Caki2 (cell line): ENCODE measurements around the gene IL36RN. TPM values are rescaled to one million over a fixed set of nuclear protein-coding genes. Genes with fewer than 3 reads are reported as not detected.

Experiments used
- DNase-seq: peaks from one replicate; pipeline ENCODE4 v3.0.0-alpha.2; 2015; ENCODE audit warnings: low read depth
- in situ Hi-C: cut with HindIII; loops from 2 replicates; pipeline ENCODE4 v1.10.0; 2016; ENCODE audit warnings: low sequenced_read_pairs, low pct_unique_long_range_greater_than_20kb, mixed read lengths
- total RNA-seq: library from RNA; depleted of rRNA; stranded (reverse); fragments of >200 nt; shearing (Covaris generic); gene quantifications from 2 replicates; pipeline ENCODE4 v1.2.3, GENCODE V29; 2014; ENCODE audit warnings: low replicate concordance

IL36RN gene
- total RNA-seq, 1 experiment from 2014 or later: not detected

- no peak for DNase-seq
- in situ Hi-C loops: no loop called here
Observed at GRCh38 chr2:113039158-113039557, 19.8 kb upstream of the IL36RN start.

- in situ Hi-C loops: no loop called here
- DNase-seq: no peak
Observed at GRCh38 chr2:113039719-113040118, 19.3 kb upstream of the IL36RN start.

- in situ Hi-C loops: no loop called here
- DNase-seq: no peak
Observed at GRCh38 chr2:113041871-113042270, 17.1 kb upstream of the IL36RN start.

- no peak for DNase-seq
- in situ Hi-C loops: no loop called here
Observed at GRCh38 chr2:113046465-113046864, 12.5 kb upstream of the IL36RN start.

- in situ Hi-C loops: no loop called here
- DNase-seq: no peak
Observed at GRCh38 chr2:113050921-113051895, 7.8 kb upstream of the IL36RN start.

GRCh38 chr2:113052396-113052917 lies 6.5 kb upstream of the IL36RN start, which contains the start of gene IL36B:
TSS of gene IL36B (minus strand) at chr2:113052867.
- in situ Hi-C loops: no loop called here
- no peak for DNase-seq

- no peak for DNase-seq
- in situ Hi-C loops: no loop called here
Observed at GRCh38 chr2:113053666-113054065, 5.3 kb upstream of the IL36RN start.

- DNase-seq: peak; percentile 23
- in situ Hi-C loops: no loop called here
Observed at GRCh38 chr2:113054066-113054465, 4.9 kb upstream of the IL36RN start.

GRCh38 chr2:113056521-113056920 lies 2.5 kb upstream of the IL36RN start:
- in situ Hi-C loops: no loop called here
- peak; percentile 25 for DNase-seq

GRCh38 chr2:113057117-113057516 lies 1.9 kb upstream of the IL36RN start:
- in situ Hi-C loops: no loop called here
- no peak for DNase-seq

GRCh38 chr2:113058411-113058994 lies 495 bp upstream of the IL36RN start:
- in situ Hi-C loops: no loop called here
- DNase-seq: no peak

GRCh38 chr2:113060396-113060795 lies 1.4 kb downstream of the IL36RN start:
- DNase-seq: no peak

GRCh38 chr2:113060796-113061195 lies 1.8 kb downstream of the IL36RN start:
- DNase-seq: no peak
- in situ Hi-C loops: no loop called here

More at GRCh38 chr2:113060396-113060795, 1.4 kb downstream of the IL36RN start:
- in situ Hi-C loops: no loop called here

GRCh38 chr2:113061241-113061640 lies 2.2 kb downstream of the IL36RN start:
- DNase-seq: no peak
- in situ Hi-C loops: no loop called here

GRCh38 chr2:113061896-113062770 lies 3.1 kb downstream of the IL36RN start:
- in situ Hi-C loops: no loop called here
- DNase-seq: no peak

- no peak for DNase-seq
- in situ Hi-C loops: no loop called here
Observed at GRCh38 chr2:113064281-113064680, 5.3 kb downstream of the IL36RN start.

GRCh38 chr2:113064898-113065297 lies 5.9 kb downstream of the IL36RN start:
- DNase-seq: no peak
- in situ Hi-C loops: no loop called here

- in situ Hi-C loops: no loop called here
- DNase-seq: no peak
Observed at GRCh38 chr2:113067681-113068080, 8.7 kb downstream of the IL36RN start, which contains the start of gene IL1F10. TSS of gene IL1F10 (plus strand) at chr2:113067970. CDS start at chr2:113072739, 4,769 bp downstream.
